Progenitor cell of endocrine pancreas (in vitro differentiated cells): ENCODE data around the gene KDM4B. TPM values are rescaled to one million over a fixed set of nuclear protein-coding genes. Genes with fewer than 3 reads are reported as not detected.

Experiments used
- DNase-seq: peaks from one replicate; pipeline ENCODE4 v3.0.0; 2021; ENCODE audit warnings: low spot score; ENCODE audit not compliant: unreplicated experiment
- H3K27ac Mint-ChIP-seq: 2 replicates; pipeline ENCODE4 v1.8.0; 2021; ENCODE audit warnings: mild to moderate bottlenecking, moderate library complexity, mixed read lengths
- H3K27me3 Mint-ChIP-seq: 2 replicates; pipeline ENCODE4 v1.8.0; 2021; ENCODE audit warnings: mixed read lengths
- H3K36me3 Mint-ChIP-seq: 2 replicates; pipeline ENCODE4 v1.8.0; 2022; ENCODE audit warnings: mixed read lengths; ENCODE audit not compliant: insufficient read depth
- H3K4me1 Mint-ChIP-seq: 2 replicates; pipeline ENCODE4 v1.8.0; 2021; ENCODE audit warnings: low read depth, mixed read lengths
- H3K4me3 Mint-ChIP-seq: 2 replicates; pipeline ENCODE4 v1.8.0; 2021; ENCODE audit warnings: low read depth, mild to moderate bottlenecking, moderate library complexity, mixed read lengths
- H3K9me3 Mint-ChIP-seq: 2 replicates; pipeline ENCODE4 v1.8.0; 2021; ENCODE audit warnings: low read depth, mixed read lengths
- CTCF ChIP-seq: fragments of 200-600 bp; sonication (generic); IDR thresholded peaks from one replicate; pipeline ENCODE4 v1.5.0; 2021; ENCODE audit warnings: antibody characterized with exemption, mild to moderate bottlenecking; ENCODE audit not compliant: unreplicated experiment
- total RNA-seq: library from RNA; stranded (reverse); gene quantifications from 2 replicates; pipeline ENCODE4 v1.2.1, GENCODE V29; 2021

KDM4B gene
- total RNA-seq, 1 donor from 2014 or later, result 59.6 TPM

GRCh38 chr19:5052515-5052914 lies 83.6 kb downstream of the KDM4B start:
- H3K27me3 Mint-ChIP-seq, result no peaks in the 10 kb centered on the region
- H3K4me3 Mint-ChIP-seq, result no peak overlapping the region
- peaks cover 1% of the 10 kb centered on the region for H3K4me1 Mint-ChIP-seq

GRCh38 chr19:5052945-5053485 lies 84.1 kb downstream of the KDM4B start:
- DNase-seq, result no peak
- Mint-ChIP-seq H3K27me3 (no peaks in the 10 kb centered on the region), H3K27ac (no peak overlapping the region), H3K36me3 (peaks cover 10% of the 10 kb centered on the region), H3K9me3 (no peaks in the 10 kb centered on the region), H3K4me3 (no peak overlapping the region), H3K4me1 (peaks cover 1% of the 10 kb centered on the region)
- TF ChIP-seq CTCF, result no peak

More at GRCh38 chr19:5052515-5052914, 83.6 kb downstream of the KDM4B start:
- peaks cover 8% of the 10 kb centered on the region for H3K36me3 Mint-ChIP-seq
- no peak overlapping the region for H3K27ac Mint-ChIP-seq
- no peaks in the 10 kb centered on the region for H3K9me3 Mint-ChIP-seq
- DNase-seq, result no peak
- TF ChIP-seq CTCF, result peak; percentile 26

- no peaks in the 10 kb centered on the region for H3K9me3 Mint-ChIP-seq
- H3K27me3 Mint-ChIP-seq, result no peaks in the 10 kb centered on the region
- no peak for DNase-seq
- H3K27ac Mint-ChIP-seq, result no peak overlapping the region
- no peaks in the 10 kb centered on the region for H3K4me1 Mint-ChIP-seq
- peaks cover 9% of the 10 kb centered on the region for H3K36me3 Mint-ChIP-seq
- no peak for TF ChIP-seq CTCF
- H3K4me3 Mint-ChIP-seq, result no peak overlapping the region
Observed at GRCh38 chr19:5053661-5054060, 84.7 kb downstream of the KDM4B start.

DNA sequence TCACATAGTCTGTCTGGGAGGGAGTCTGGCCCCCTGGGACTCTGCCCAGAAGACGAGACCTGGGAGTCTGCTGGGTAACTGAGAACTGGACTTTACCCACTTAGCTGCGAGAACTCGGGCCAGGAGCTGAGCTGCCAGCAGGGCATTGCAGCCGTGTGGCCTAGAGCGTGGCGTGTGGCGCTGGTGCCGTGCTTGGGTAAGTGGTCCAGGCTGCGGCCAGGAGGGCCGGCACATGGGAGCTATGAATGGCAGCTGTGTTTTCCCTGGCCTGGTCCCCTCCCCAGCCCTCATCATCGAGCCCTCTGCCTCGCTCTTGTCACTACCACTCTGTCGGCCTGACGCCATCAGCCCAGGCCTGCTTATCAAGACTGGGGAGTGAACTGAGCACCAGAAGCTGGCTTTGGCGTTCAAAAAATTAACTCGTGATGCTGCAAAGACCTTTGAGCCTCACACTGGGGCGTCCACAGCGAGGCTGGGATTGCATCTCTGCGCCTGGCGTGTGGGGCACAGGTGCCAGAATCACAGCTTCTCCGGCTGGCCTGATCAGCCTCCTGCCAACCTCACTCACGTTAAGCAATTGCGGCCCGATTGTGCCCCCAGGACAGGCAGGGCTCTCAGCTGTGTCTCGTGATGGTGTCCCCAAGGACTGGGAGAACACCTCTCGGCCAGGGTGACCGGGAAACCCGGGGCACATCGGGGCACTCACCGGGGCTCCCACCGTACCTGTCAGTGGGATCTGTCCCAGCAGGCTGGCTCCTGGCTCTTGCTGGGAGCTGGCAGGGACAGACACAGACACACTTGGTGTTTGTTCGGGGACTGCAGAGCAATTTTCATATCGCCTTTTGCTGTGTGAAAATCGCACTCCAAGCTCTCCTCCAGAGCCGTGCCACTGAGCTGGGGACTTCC lies 85.9 kb downstream of the KDM4B start:
- no peaks in the 10 kb centered on the region for H3K4me1 Mint-ChIP-seq
- no peak for TF ChIP-seq CTCF
- H3K36me3 Mint-ChIP-seq, result peaks cover 9% of the 10 kb centered on the region
- H3K4me3 Mint-ChIP-seq, result no peak overlapping the region
- no peaks in the 10 kb centered on the region for H3K27me3 Mint-ChIP-seq
- no peak overlapping the region for H3K27ac Mint-ChIP-seq
- DNase-seq, result no peak
- no peaks in the 10 kb centered on the region for H3K9me3 Mint-ChIP-seq

DNA sequence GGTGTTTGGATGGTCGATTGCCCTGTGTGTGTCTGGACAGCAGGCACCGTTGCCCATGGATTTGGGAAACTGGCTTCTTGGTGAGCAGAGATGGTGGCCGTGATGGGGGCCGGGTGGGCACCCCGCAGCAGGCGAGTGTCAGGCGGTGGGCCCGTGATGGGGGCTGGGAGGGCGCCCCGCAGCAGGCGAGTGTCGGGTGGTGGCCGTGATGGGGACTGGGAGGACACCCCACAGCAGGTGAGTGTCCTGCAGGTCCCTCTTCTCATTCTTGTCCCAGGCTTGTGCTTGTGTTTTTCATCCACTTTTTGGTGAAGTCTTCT lies 86.5 kb downstream of the KDM4B start:
- no peak overlapping the region for H3K4me3 Mint-ChIP-seq
- H3K27me3 Mint-ChIP-seq, result no peaks in the 10 kb centered on the region
- no peak for DNase-seq
- H3K4me1 Mint-ChIP-seq, result no peaks in the 10 kb centered on the region
- no peaks in the 10 kb centered on the region for H3K9me3 Mint-ChIP-seq
- H3K36me3 Mint-ChIP-seq, result peaks cover 9% of the 10 kb centered on the region
- H3K27ac Mint-ChIP-seq, result no peak overlapping the region
- no peak for TF ChIP-seq CTCF
